ENCODE data around the gene EGFL8.
"Not testable (repeated sequence)": the region's sequence is repeated elsewhere in the genome, so short reads cannot be mapped to it uniquely, and the experiment has no call there.

The EGFL8 gene

DNA sequence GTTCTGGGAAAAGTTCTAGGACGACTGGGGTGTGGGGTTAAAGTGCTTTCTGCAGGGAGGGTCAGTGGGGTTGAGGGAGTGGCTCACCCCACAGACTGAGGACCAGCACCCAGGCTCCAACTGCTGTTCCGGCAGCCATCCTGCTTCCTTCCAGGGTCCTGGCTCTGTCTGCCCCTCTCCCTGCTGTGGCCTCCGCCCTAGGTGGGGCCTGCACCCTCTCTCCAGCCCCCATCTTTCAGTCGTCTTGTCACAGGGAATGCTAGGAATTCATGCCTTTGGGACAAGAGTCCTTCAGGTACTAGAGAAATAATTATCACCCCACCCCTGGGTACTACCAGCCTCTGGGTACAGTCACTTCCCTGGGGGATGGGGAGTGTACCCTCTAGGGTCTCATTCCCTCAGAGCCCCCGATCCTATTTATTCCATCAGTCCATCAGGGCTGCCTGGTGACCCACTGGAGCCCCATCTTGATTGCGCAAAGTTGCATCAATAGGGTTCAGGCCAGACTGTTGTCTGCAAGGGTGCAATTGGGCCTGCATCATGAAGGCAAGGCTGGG lies 19.8 kb downstream of the EGFL8 start, which contains the start of gene AGER:
Gene AGER, minus strand, starts transcription at position 170 of the 557 bp plus-strand sequence. Its CDS starts 31 bp downstream, at position 139.
- DNase-seq (ENCODE audit: low spot score) = no peak

DNA sequence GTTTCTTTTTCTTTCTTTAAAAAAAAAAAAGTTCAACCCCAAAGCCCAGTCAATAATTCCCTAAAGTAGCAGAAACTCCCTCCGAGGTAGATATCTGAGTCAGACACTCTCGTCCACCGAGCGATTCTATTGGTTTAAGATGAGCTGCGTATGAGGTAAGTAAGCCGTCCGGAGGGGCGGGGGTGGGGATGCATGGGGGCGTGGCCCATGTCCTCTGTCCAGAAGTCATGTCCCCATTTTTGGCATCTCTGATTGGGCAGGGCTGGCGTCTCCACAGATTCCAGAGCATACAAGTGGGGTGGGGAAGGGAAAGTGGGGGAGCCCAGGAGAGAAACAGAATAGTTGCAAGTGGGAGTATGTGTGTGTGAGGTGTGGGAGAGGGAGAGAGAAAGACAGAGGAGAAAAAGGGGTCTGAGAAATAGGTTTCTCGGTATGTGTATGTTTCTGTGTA lies 21.3 kb downstream of the EGFL8 start:
- DNase-seq (ENCODE audit: low spot score) = not testable (repeated sequence)

DNA sequence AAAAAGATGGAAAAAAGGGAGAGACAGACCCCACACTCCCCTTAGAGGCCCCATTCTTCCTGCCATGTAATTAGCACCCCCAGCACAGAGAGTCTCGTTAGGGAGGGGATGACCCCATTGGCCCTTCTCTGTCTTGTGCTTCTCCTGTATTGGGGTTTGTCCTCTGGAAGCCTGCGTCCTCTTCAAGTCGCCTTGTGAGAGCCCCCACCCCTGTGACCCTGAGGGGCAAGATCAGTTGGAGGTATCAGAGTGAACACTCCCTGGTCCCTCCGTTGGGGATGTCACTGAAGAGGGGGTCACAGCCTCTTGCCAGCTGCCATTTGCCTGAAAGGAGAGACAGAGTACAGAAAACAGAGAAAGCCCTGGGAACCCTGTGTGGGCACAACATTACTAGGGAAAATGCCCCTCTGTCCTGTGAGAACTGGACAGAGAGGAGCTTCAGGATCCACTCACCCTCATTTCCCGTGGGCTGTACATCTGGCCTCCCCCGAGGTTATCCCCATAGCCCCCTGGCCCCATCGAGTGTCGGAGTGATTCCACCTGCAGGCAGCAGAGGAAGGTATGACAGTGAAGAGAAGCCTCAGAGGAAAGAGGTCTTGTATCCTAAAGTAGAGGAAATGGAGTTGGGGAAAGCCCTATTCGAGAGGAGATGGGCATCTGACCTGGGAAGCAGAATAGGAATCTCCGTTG lies 21.9 kb downstream of the EGFL8 start:
- not testable (repeated sequence) for DNase-seq (ENCODE audit: low spot score)

DNA sequence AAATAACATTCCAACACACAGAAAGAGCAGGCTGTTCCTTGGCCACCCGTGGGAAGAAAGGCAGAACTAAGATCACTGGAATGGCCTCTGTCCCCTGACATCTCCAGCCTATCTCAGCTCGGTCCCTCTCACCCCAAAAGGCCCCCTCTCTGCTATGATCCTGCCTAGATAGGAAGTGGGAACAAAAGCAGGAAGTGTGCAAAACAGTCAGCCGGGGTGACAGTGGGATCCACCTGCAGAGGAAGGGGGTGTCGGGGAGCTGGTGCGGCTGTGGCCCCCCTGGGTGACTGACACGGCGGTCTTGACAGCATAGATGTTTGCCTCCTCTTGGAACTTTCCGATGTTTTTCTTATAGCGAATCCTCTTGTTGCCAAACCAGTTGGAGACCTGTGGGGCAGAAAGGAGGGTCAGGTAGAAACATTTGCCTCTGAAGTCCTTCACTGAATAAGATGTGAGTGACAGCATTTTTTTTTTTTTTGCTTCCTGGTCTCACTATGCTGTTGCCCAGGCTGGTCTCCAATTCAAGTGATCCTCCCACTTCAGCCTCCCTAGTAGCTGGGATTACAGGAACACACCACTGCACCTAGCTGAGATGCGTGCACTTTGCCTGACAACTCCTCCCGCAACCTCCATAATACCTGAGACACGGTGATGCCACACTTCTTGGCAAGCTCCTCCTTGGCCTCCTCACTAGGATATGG lies 22.8 kb downstream of the EGFL8 start:
- DNase-seq (ENCODE audit: low spot score) = no peak

DNA sequence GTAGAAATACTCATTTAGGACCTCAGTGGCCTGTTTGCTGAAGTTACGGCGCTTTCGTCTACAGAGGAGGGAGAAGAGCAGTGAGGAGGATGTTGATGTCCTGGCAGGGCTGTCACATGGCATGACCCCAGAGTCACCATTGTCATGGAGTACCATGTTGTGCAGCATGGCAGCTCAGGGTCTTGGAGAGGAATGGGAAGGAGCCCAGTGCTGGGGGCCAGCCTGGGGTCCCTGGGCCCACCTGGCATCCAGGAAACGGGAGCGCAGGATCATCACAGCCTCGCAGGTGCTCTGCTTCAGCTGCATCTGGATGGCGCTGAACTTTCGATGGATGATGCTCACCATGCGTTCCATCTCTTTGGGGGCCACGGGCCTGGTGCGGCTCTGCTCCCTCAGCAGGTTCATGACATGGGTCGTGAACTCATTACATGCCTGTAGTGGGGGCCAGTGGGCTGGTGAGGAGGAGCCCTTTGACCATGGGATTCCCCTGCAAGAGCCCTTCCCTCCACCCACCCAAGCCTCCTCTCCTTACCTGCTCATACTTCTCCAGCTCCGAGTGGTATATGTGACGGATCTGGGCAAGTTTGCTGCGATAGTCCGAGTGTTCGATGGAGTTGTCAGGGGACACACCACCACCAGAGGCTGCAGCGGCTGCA lies 23.5 kb downstream of the EGFL8 start:
- DNase-seq (ENCODE audit: low spot score) = not testable (repeated sequence)

DNA sequence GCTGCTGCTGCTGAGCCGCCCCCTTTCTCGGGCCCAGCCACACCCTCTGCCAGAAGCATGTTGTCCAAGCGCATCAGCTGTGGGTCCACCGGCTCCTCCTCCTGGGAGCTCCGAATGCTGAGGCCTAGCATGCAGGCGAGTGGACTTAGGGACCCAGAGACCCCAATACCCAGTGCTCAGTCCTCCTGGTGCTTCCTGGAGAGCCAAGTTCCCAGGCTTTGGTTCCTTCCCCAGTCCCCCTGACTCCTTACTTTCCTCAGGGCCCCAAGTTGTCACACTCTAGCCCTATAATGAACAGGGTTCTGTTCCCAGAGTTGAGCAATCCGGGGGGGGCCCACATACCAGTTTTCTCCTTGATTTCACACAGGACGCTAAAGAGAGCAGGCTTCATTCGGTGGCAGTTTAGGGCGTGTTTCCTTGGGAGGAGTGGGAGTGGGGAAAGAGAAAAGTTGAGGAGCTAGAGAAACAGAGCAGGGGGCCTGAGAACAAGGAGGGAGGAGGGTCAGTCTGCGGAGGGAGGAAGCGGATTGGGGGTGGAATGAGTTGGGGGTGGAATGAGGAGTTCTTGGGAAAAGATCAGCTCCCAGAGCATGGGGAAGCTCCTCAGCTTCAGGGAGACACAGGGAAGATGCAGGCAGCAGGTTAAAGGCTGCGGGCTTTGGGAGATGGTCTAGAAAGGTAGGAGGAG lies 24.1 kb downstream of the EGFL8 start:
- DNase-seq (ENCODE audit: low spot score) = no peak

DNA sequence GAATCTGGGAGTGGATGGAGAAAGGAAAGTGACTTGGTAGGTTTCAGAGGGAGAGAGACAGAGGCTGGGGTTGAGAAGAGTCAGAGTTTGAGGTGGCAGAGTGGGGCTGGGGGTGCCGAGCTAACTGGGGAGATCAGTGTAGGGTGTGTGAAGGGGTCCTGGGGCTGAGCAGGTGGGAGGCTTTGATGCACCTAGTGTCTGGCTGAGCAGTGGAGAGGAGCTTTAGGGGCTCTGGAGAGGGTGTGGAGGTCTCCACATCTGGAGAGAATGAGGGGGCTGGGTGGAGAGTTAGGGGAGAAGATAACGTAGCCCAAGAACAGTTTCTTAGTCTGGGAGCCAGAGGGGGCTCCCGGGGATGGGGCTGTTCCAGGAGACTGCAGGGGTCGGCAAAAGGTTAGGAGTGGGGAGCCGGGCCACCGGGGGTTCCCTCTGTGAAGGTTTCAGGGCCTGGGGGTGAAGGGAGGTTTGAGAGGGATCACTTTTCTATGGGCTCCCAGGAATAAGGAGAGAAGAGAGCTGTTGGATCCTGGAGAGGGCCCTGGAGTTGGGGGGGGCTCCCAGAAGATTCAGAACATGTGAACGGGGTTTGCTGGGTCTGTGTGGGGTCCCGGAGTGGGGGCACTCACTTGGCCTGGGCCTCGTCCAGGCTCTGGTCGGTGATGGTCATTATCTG lies 24.8 kb downstream of the EGFL8 start:
- DNase-seq (ENCODE audit: low spot score) = no peak

DNA sequence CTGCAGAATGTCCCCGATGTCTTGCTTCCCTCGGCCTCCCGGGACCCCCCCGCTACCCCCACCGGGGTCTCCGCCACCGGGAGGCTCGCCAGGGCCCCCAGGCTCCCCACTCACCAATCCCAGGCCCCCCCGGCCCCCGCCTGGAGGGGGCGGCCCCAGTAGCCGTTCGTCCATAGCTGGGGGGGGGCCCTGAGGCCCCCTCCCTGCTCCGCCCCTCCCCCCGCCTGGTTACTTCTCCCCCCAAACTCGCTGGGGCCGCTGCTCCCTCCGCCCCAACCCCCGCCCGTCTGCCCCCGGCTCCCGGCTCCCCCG lies 25.3 kb downstream of the EGFL8 start:
- DNase-seq (ENCODE audit: low spot score) = no peak

DNA sequence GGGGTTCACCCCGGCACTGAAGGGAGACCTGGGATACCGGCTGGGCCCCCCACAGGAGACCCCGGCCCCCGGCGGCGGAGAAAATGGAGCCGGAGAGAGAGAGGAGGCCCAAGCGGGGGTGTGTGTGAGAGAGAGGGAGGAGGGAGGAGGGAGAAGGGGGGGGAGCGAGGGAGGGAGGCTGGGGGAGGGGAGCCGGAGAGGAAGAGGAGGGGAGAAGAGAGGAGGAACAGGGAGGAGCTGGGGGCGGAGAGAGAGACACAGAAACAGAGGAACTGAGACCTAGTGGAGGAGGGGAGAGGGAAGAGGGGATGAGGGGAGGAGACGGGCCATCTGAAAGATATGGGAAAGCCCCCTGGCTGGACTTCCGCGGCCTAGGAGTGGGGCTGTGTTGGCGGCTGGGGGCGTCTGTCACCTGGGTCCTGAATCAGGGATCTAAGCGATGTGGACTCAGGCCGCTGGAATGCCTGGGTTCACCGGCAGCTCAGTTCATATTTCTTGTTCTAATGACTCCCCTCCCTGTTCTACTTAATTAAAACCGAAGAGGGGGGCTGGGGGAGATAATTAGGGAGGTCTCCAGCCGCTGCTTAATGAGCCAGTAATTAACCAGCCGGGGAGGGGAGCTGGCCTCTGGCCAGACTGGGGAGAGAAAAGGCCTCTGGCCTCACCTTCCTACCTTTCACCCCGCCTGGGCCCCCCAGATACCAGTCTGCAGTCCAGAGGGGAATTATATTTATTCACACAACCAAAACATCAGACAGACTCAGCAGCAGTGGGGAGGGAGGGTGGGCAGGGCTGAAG lies 25.9 kb downstream of the EGFL8 start, which contains the start of gene PBX2:
Gene PBX2, minus strand, starts transcription at position 149 of the 798 bp plus-strand sequence. CDS start 287 bp downstream, outside the sequence.
- DNase-seq (ENCODE audit: low spot score) = peak; percentile 66

DNA sequence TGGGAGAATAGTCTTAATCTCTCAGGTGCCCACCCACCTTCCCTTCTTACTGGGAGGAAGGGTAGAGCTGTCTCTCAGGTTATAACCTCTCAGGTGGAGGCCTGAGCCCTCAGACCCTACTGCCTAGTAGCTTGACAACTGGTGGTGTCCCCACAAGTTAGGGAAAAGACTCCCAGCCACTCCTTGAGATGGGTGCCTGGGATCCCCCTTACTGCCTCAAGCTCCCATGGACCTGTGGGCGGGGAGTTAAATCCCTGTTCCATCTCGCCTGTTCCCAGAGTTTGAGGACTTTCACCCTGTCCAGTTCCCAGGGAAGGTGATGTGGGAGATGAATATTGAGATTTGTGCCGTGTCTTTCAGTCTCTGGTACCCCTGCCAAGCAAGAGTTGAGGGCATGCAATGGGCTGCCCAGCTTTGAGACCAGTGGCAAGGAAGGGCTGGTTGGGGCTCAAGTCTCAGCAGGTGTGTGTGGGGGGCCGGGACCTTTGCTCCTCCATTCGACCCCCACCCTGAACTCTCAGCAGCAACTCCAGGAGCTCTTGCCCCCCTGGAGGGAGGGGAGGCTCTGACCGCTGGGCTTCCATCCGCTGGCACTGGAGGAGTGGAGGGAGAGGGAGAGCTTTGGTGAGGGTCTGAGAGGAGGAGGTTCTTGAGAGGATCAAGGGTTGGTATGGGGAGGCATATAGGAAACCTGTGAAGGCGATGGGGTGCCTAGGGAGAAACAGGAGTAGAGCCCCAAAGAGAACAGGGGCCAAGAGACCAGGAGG lies 26.7 kb downstream of the EGFL8 start:
- no peak for DNase-seq (ENCODE audit: low spot score)

DNA sequence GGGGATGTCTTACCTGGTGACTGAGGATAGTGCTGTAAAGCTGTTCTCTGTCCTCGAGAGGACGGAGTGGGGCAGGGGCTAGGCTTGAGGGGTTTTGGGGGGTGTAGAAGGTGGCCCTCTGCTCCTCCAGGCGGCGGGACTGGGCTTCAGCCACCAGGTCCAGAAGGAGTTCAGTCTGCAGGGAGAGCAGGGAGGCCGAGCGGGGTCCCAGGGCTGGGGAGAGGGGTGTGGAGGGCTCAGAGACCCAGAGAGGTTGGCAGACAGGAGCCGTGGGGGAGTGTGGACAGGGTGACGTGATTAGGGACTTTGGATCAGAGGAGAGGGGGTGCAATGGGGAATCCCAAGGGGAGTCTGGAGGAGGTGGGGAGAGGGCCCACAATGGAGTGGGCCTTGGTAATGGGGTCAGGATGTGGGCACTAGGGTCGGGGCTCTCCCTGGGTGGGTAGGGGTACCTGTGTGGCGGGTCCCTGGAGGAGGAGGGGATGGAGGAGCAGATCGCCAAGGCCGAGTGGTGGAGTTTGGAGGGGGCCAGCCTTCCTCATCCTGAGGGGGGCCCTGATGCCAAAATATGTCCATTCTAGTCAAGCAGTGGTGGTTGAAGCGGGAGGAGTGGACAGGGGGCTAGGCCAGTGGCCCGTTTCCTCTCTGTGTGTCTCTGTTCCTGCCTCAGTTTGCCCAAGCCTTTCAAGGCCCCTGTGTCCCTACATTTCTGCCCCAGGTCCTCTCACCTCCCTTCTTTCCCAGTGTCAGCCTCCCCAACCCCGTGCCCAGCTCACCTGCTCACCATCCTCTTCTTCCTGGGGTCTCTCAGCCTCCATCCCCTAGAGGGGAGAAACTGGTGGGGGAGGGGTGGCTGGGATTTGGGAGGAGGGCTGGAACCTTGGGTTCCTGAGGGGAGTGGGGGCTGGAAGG lies 27.6 kb downstream of the EGFL8 start:
- no peak for DNase-seq (ENCODE audit: low spot score)

DNA sequence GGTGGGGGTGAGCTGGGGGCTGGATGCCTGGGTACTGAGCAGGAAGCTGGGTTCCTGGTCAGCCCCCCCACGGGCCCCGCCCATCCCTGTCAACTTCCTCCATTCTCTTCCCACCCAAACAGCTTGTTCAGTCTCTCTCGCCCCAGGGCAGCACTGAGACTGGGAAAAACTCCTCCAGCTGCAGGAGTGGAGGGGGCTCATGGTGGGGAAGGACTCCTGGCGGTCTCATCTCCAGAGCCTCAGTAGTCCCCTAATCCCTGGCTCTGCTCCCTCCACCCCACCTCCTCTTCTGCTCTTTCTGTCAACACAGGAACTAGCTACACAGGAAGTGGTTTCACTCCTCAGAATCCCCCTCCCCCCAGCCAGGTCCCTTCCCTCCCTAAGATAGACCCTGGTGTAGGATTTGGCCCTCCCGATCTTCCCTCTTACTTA lies 28.2 kb downstream of the EGFL8 start, which contains the start of gene GPSM3:
Gene GPSM3, minus strand, starts transcription at position 36 of the 432 bp plus-strand sequence. CDS start 130 bp downstream, outside the sequence.
- no peak for DNase-seq (ENCODE audit: low spot score)

DNA sequence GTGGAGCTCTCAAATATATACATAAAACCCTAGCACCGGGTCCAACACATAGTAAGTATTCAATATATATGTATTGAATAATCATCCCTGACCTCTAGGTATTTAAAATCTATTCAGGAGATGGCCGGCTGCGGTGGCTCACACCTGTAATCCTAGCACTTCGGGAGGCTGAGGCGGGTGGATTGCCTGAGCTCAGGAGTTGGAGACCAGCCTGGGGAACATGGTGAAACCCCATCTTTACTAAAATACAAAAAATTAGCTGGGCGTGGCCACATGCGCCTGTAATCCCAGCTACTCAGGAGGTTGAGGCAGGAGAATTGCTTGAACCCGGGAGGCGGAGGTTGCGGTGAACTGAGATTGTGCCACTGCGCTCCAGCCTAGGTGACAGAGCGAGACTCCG lies 28.7 kb downstream of the EGFL8 start:
- DNase-seq (ENCODE audit: low spot score) = not testable (repeated sequence)

DNA sequence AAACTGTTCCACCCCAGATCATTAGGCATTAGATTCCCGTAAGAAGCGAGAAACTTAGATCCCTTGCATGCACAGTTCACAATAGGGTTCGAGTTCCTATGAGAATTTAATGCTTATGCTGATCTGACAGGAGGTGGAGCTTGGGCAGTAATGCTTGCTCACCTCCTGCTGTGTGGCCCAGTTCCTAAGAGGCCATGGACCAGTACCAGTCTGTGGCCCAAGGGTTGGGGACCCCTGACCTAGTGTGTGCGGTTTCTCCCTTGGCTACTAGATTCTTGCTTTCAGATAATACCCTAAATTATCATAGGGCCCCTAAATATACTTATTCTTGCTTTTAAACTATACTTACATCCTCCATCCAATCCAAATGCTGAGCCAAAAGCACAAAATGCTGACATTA lies 30.0 kb downstream of the EGFL8 start:
- no peak for DNase-seq (ENCODE audit: low spot score)

DNA sequence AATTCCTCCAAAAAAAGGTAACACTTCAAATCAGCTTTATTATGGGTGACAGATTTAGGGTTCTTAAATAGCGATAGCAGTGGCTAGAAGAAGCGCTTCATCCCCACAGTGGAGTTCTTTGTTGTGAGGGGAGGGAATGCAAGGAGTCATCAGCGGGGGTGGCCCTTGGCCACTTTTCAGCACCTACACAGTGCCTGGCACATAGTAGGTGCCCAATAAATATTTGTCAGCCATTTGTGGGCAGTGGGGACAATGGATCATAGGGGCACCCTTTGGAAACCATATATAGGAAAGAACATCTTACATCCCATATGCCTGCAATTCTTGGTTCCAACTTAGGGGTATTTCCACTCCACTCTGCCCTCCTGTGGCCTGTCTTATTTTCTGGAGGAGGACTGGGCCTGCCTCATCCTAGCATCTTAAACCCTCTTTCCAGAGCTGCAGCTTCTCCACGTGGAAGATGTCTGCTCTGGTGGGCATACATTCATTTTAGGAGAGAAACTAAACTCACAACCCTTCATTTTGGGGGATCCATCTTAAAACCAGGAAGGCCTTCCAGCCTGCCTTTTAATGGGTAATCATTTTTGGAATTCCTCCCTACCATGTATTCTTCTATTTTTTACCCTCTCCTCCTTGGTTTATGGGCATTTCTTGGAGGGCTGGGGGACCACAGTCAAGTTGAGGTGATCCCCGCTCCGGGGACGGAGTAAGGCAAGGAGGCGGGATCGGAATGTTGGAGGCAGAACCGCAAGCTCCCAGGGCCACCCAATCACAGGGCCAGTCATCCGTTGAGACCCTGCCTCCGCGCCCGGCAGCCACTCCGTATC lies 30.6 kb downstream of the EGFL8 start:
- no peak for DNase-seq (ENCODE audit: low spot score)

DNA sequence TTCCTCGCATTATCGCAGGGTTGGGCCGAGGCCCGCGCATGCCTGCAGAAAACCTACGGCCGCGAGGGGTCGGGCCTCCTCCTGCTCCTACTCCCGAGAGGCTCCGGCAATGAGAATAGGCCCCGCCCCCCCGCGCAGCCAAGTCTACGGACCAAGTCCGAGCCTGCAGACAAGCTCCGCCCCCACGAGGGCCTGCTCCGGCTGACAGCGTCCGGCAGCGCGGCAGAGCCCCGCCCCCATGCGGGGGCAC lies 31.2 kb downstream of the EGFL8 start:
- DNase-seq (ENCODE audit: low spot score) = peak; percentile 86

DNA sequence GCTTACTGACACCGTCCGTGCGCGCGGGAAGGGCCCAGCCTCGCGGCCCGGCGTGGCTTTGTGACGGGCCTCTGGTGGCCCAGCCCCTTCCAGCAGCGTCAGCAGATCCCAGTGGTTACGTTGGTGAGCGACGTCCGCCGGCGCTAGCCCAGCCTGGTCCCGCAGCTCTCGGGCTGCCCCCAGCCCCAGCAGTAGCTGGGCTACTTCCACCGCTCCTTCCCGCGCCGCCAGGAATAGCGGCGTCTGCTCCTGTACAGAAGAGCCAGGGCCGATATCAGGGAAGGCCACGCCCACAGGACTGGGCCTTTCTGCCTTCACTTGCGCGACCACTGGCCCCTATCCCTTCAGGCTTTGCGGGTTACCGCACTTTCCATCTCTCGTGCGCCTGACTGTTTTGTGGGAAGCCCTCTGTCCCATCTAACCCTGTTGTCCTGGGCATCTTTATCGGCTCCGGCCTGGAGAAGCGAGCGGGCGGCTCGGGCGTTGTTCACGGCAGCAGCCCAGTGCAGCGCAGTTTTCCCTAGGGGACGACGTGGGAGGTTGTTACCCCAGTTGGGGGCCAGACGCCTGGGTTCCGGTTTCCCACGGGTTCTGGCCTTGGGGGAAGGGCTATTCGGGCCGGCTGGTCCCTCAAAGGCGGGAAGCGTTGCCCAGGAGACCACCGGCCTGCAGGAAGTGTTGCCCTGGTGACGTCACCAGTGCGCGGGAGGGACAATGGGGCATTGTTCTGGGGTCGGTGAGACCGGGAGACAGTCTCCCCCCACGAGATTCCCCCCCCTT lies 31.7 kb downstream of the EGFL8 start:
- DNase-seq (ENCODE audit: low spot score) = peak; percentile 82

Data from HuH-7.5 (cell line).